Mesothelial cell of epicardium (in vitro differentiated cells): ENCODE data around the gene GRIK1. TPM values are rescaled to one million over a fixed set of nuclear protein-coding genes. Genes with fewer than 3 reads are reported as not detected.
"Not testable (repeated sequence)": the region's sequence is repeated elsewhere in the genome, so short reads cannot be mapped to it uniquely, and the experiment has no call there.

Experiments used
- DNase-seq, 2 experiments: peaks; one replicate each; pipeline ENCODE4 v3.0.0; 2021; ENCODE audit warnings: low spot score in 2 of 2; ENCODE audit not compliant: unreplicated experiment in 2 of 2
- H3K27ac Mint-ChIP-seq: 2 replicates; pipeline ENCODE4 v1.8.0; 2021; ENCODE audit warnings: mixed read lengths
- H3K27me3 Mint-ChIP-seq: 2 replicates; pipeline ENCODE4 v1.8.0; 2021; ENCODE audit warnings: low read depth, mixed read lengths
- H3K36me3 Mint-ChIP-seq: 2 replicates; pipeline ENCODE4 v1.8.0; 2021; ENCODE audit warnings: mixed read lengths
- H3K4me1 Mint-ChIP-seq: 2 replicates; pipeline ENCODE4 v1.8.0; 2021; ENCODE audit warnings: mixed read lengths
- H3K4me3 Mint-ChIP-seq: 2 replicates; pipeline ENCODE4 v1.8.0; 2021; ENCODE audit warnings: mild to moderate bottlenecking, moderate library complexity, mixed read lengths
- H3K9me3 Mint-ChIP-seq: 2 replicates; pipeline ENCODE4 v1.8.0; 2021; ENCODE audit warnings: mixed read lengths
- total RNA-seq: library from RNA; stranded (reverse); gene quantifications from 3 replicates; pipeline ENCODE4 v1.2.1, GENCODE V29; 2021
- TF ChIP-seq, protein P1 (sequence below): fragments of 200-600 bp; sonication (generic); IDR thresholded peaks from one replicate; pipeline ENCODE4 v1.5.0; 2021; ENCODE audit warnings: antibody characterized with exemption; ENCODE audit not compliant: unreplicated experiment

GRIK1 gene
- total RNA-seq, 1 donor from 2014 or later, result 5.9 TPM

DNA sequence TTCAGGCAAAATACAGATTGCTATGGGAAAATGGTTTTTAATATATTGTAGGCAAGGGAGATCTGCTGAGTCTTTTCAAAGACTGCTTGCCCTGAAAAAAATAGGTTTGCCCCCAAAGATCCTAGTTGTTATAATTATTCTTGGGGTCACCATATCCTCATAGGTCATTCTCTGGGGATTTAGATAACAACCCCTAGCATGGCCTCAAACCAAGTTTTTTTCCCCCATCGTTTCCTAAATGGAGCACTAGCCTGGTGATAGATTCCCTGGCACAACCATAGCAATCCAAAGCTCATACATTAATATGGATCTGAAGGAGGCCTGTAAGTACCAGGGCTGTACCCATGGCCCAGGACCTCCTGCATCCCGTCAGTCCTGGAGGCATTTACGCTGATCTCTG lies 325.9 kb downstream of the GRIK1 start:
- TF ChIP-seq, protein P1, sequence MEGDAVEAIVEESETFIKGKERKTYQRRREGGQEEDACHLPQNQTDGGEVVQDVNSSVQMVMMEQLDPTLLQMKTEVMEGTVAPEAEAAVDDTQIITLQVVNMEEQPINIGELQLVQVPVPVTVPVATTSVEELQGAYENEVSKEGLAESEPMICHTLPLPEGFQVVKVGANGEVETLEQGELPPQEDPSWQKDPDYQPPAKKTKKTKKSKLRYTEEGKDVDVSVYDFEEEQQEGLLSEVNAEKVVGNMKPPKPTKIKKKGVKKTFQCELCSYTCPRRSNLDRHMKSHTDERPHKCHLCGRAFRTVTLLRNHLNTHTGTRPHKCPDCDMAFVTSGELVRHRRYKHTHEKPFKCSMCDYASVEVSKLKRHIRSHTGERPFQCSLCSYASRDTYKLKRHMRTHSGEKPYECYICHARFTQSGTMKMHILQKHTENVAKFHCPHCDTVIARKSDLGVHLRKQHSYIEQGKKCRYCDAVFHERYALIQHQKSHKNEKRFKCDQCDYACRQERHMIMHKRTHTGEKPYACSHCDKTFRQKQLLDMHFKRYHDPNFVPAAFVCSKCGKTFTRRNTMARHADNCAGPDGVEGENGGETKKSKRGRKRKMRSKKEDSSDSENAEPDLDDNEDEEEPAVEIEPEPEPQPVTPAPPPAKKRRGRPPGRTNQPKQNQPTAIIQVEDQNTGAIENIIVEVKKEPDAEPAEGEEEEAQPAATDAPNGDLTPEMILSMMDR, result no peak
- Mint-ChIP-seq H3K27ac (no peak overlapping the region), H3K9me3 (peaks cover 5% of the 10 kb centered on the region), H3K36me3 (peaks cover 5% of the 10 kb centered on the region), H3K4me3 (no peak overlapping the region), H3K27me3 (no peaks in the 10 kb centered on the region), H3K4me1 (peaks cover 8% of the 10 kb centered on the region)
- no peak for DNase-seq

DNA sequence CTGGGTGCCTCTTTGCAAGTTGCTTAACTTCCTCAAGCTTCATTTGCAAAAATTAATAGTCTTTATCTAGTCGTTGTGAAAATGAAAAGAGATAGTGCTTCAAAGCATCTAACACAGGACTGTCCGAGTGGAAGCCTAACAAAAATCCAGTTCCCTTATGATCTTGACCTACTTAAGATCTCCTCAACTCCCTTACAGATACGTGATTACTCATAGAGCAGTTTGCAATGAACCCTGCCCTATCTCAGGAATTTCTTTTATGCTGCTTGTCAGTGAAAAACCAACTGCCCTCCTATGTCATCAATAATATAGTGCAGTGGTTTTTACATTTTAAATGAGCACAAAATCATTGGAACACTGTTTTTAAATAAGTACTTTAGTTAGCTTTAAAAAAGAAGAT lies 326.8 kb downstream of the GRIK1 start:
- Mint-ChIP-seq H3K4me1 (peaks cover 8% of the 10 kb centered on the region), H3K36me3 (peaks cover 1% of the 10 kb centered on the region), H3K9me3 (no peaks in the 10 kb centered on the region), H3K27ac (no peak overlapping the region), H3K4me3 (no peak overlapping the region), H3K27me3 (no peaks in the 10 kb centered on the region)
- TF ChIP-seq, protein P1, result no peak
- no peak for DNase-seq

DNA sequence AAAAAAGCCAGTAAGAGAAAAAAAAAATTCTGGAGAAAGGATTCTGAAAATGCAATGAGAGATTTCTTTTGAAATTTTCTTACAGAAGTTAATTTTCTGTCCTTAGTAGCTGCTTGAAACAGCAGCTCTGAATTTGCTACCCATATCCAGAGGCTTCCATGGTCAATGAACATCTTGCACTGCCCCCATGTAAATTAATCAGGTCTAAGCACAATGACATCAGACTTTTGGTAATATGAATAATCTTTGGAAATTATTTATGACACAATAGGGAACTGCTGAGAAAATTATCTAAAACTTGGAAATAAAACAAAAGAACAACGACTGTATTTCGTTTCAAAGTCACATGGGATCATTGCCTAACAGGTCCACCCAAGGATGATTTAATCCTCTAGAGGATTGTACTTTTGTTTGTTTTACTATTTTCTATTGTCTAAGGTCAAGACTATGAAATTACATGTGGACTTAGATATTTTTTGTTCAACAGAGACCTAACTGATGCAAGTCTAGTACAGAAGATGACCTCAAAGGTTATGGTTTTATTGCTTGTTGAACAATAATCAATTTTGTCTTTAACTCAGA lies 328.9 kb downstream of the GRIK1 start:
- H3K4me3 Mint-ChIP-seq, result no peak overlapping the region

DNA sequence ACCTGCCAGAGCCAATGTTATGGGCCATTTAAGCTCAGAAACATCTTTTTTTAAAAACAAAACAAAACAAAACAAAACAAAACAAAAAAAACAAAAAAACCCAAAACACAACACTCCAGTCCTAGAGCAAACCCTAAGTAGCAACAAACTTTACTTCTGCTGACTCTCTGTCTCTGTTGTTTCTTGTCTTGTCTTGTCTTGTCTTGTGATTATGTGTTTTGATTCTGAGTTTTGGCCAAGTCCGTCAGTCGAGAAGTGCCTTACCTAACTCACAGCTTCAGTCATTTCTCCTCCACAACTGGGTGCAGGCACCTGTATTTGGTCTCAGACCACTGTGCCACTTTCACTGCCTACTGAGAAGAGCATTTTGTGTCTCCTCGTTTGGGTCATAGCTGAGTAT lies 333.2 kb downstream of the GRIK1 start:
- H3K4me1 Mint-ChIP-seq, result no peaks in the 10 kb centered on the region

More for the DNA sequence above, 328.9 kb downstream of the GRIK1 start:
- peaks cover 1% of the 10 kb centered on the region for H3K36me3 Mint-ChIP-seq
- H3K4me1 Mint-ChIP-seq, result peaks cover 8% of the 10 kb centered on the region
- DNase-seq, result no peak
- no peak overlapping the region for H3K27ac Mint-ChIP-seq
- H3K9me3 Mint-ChIP-seq, result no peaks in the 10 kb centered on the region
- no peaks in the 10 kb centered on the region for H3K27me3 Mint-ChIP-seq
- TF ChIP-seq, protein P1, result no peak

DNA sequence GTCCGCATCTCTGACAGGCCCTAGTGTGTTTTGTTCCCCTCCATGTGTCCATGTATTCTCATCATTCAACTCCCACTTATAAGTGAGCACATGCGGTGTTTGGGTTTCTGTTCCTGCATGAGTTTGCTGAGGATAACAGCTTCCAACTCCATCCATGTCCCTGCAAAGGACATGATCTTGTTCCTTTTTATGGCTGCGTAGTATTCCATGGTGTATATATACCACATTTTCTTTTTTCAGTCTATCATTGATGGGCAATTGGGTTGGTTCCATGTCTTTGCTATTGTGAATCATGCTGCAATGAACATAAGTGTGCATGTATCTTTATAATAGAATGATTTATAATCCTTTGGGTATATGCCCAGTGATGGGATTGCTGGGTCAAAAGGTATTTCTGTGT lies 334.6 kb downstream of the GRIK1 start:
- not testable (repeated sequence) for H3K4me3 Mint-ChIP-seq, H3K4me1 Mint-ChIP-seq, DNase-seq, H3K27ac Mint-ChIP-seq, H3K9me3 Mint-ChIP-seq, H3K36me3 Mint-ChIP-seq, H3K27me3 Mint-ChIP-seq

More for the DNA sequence above, 333.2 kb downstream of the GRIK1 start:
- H3K9me3 Mint-ChIP-seq, result no peaks in the 10 kb centered on the region
- TF ChIP-seq, protein P1, result no peak
- H3K27me3 Mint-ChIP-seq, result no peaks in the 10 kb centered on the region
- peaks cover 4% of the 10 kb centered on the region for H3K36me3 Mint-ChIP-seq
- no peak for DNase-seq
- H3K4me3 Mint-ChIP-seq, result no peak overlapping the region
- H3K27ac Mint-ChIP-seq, result no peak overlapping the region

DNA sequence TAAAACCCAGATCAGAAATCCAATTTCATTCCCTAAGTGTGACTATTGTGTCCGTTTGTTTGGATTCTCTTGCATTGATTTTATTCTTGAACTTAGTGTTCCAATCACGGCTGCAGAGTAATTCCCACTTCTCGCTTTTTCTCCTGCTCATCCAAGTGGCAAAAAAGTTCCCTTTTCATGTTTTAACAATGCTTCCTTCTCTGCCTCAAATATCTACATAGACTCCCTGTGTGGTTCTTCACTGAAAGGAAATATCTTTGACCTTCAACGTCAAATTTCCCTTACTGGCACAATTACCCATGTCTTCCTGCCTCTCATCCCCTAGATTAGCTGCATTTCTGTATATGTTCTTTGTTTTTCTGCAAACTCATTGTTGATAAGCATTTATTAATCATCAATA lies 335.7 kb downstream of the GRIK1 start:
- H3K27me3 Mint-ChIP-seq, result no peaks in the 10 kb centered on the region
- TF ChIP-seq, protein P1, result no peak

More for the DNA sequence above, 335.7 kb downstream of the GRIK1 start:
- H3K36me3 Mint-ChIP-seq, result peaks cover 2% of the 10 kb centered on the region
- no peak overlapping the region for H3K4me3 Mint-ChIP-seq
- no peak overlapping the region for H3K27ac Mint-ChIP-seq
- H3K4me1 Mint-ChIP-seq, result no peaks in the 10 kb centered on the region
- no peak for DNase-seq
- no peaks in the 10 kb centered on the region for H3K9me3 Mint-ChIP-seq
